Thymus (tissue), 11 donors: ENCODE measurements around the gene TP53TG3D. TPM values are rescaled to one million over a fixed set of nuclear protein-coding genes. Genes with fewer than 3 reads are reported as not detected.
"Not testable (repeated sequence)": the region's sequence is repeated elsewhere in the genome, so short reads cannot be mapped to it uniquely, and the experiment has no call there.

Experiments
- DNase-seq, 9 donors: peaks; one replicate each; pipeline ENCODE4 v3.0.0-alpha.2; 2013; ENCODE audit warnings: low spot score in 9 of 9, low read depth in 6 of 9, missing footprints in 1 of 9
- H3K27ac ChIP-seq, 2 donors: one replicate each; pipeline ENCODE4 v1.5.1; 2013; ENCODE audit warnings: control low read depth in 1 of 2, low read depth in 1 of 2, low read length in 1 of 2, mild to moderate bottlenecking in 1 of 2, moderate library complexity in 1 of 2
- H3K27me3 ChIP-seq, 2 donors: one replicate each; pipeline ENCODE4 v1.5.1; 2013; ENCODE audit warnings: low read length in 1 of 2; ENCODE audit not compliant: control insufficient read depth in 2 of 2, insufficient read depth in 1 of 2
- H3K36me3 ChIP-seq, 2 donors: one replicate each; pipeline ENCODE4 v1.5.1; 2013; ENCODE audit warnings: low read length in 1 of 2, mild to moderate bottlenecking in 1 of 2, moderate library complexity in 1 of 2; ENCODE audit not compliant: control insufficient read depth in 2 of 2, insufficient read depth in 2 of 2
- H3K4me1 ChIP-seq, 2 donors: one replicate each; pipeline ENCODE4 v1.5.1; 2013; ENCODE audit warnings: low read length in 2 of 2; ENCODE audit not compliant: control insufficient read depth in 2 of 2, insufficient read depth in 2 of 2
- H3K4me3 ChIP-seq, 2 donors: one replicate each; pipeline ENCODE4 v1.5.1; 2013; ENCODE audit warnings: low read length in 2 of 2, control low read depth in 1 of 2, mild to moderate bottlenecking in 1 of 2
- H3K9me3 ChIP-seq, 2 donors: one replicate each; pipeline ENCODE4 v1.5.1; 2013; ENCODE audit warnings: low read length in 1 of 2, mild to moderate bottlenecking in 1 of 2; ENCODE audit not compliant: control insufficient read depth in 2 of 2, insufficient read depth in 1 of 2
- WGBS: extraction: QIAGEN DNeasy Blood & Tissue Kit; methylation state at CpG from one replicate; pipeline ENCODE4 v1.1.7; 2013; 5-methylcytosine and 5-hydroxymethylcytosine counted together
- polyA plus RNA-seq: library from polyadenylated mRNA; stranded (reverse); fragments of 200-250 nt; gene quantifications from one replicate; pipeline ENCODE4 v1.2.3, GENCODE V29; 2013
- total RNA-seq: library from RNA; stranded (reverse); fragments of 120-200 nt; gene quantifications from one replicate; pipeline ENCODE4 v1.2.4, GENCODE V29; 2013
- donor health status: healthy.

TP53TG3D gene
- total and polyA plus RNA-seq, 2 donors: 0.02 TPM; not detected in 1

DNA sequence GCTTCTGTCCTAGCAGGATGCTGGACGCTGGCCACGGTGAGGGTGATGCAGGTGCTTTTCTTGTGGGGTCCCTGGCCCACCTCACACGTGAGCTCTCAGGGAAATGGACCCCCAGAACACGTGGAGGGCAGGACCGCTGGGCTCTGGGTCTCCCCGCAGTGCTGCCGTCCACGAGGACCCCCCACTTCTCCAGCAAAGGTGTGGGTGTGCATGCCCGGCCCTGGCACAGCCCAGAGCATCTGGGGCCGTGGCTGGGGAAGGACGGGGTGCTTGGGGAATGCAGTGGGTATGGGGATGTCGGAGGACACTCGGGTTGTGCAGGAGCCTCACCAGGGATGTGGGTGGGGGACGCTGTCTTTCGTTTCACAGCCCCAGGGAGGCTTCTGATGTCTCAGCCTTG lies 34.7 kb downstream of the TP53TG3D start:
- not testable (repeated sequence) for H3K4me3 ChIP-seq, DNase-seq, H3K9me3 ChIP-seq, H3K27me3 ChIP-seq, H3K4me1 ChIP-seq, H3K36me3 ChIP-seq, H3K27ac ChIP-seq
- WGBS: 84% methylated on average over 14 of the region's 15 CpGs

DNA sequence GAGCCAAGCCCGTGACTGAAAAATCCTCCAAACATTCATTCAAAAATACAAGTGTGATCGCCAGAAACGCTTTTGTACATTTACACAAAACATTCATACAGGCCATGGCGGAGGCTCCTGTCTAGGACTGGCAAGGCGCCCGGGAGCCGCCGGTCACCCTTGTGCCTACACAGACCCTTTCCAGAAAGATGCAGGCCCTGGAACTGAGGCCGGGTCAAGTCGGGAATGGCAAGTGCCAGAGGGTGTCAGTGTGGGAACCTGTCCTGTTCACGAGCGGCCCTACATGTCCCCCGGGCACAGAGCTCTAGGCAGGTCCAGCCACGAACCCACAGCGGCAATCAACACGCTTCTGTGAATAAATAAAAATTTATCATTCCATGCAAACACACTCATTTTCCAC lies 36.1 kb downstream of the TP53TG3D start:
- H3K9me3 ChIP-seq, H3K27ac ChIP-seq, H3K36me3 ChIP-seq, H3K27me3 ChIP-seq, DNase-seq, H3K4me1 ChIP-seq, H3K4me3 ChIP-seq: not testable (repeated sequence)
- 95% methylated on average over 8 of the region's 16 CpGs for WGBS

DNA sequence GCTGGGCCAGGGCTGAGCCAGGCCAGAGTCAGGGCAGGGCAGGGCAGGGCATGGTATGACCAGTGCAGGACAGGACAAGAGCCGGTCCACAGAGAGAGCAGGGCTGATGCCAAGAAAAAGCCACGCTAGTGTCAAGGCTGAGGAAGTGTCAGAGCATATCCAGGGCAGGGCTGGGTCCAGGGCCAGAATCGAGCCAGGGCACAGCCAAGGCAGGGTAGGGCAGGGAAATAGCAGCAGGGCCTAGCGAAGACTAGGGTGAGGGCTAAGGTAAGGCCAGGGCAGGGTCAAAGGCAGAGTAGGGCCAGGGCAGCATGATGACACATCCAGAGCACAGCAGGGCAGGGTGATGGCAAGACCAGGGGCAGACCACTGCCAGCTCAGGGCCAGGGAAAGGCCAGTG lies 49.7 kb downstream of the TP53TG3D start:
- no CpG with 5 or more reads among the region's 4 CpGs for WGBS
- H3K4me1 ChIP-seq, H3K27ac ChIP-seq, H3K36me3 ChIP-seq, DNase-seq, H3K9me3 ChIP-seq, H3K4me3 ChIP-seq, H3K27me3 ChIP-seq: not testable (repeated sequence)
